Left lung (tissue), 10 donors: ENCODE data around the gene NRAP. TPM values are rescaled to one million over a fixed set of nuclear protein-coding genes. Genes with fewer than 3 reads are reported as not detected.
A peak's percentile ranks its signal among the peaks of the same experiment; 100 is the strongest.

Experiments used
- ATAC-seq: fragments of 200-7000 bp; cut with Tn5 transposase; one replicate; pipeline ENCODE4 v1.9.1; 2020; ENCODE audit warnings: moderate library complexity
- DNase-seq, 4 donors: peaks; one replicate each; pipeline ENCODE4 v3.0.0-alpha.2; 2013 to 2020
- H3K27ac ChIP-seq, 2 donors: fragments of 200-600 bp; sonication (generic) in 1 of 2; one replicate each; pipeline versions ENCODE4 v1.5.0 to v1.8.0; 2020 to 2021
- H3K27me3 ChIP-seq, 2 donors: fragments of 200-600 bp; sonication (generic) in 1 of 2; one replicate each; pipeline versions ENCODE4 v1.5.0 to v1.8.0; 2020 to 2021
- H3K36me3 ChIP-seq, 2 donors: fragments of 200-600 bp; sonication (generic) in 1 of 2; one replicate each; pipeline versions ENCODE4 v1.5.0 to v1.8.0; 2020 to 2021
- H3K4me1 ChIP-seq, 2 donors: fragments of 200-600 bp; one replicate each; pipeline ENCODE4 v1.8.0; 2021
- H3K4me3 ChIP-seq, 2 donors: fragments of 200-600 bp; sonication (generic) in 1 of 2; one replicate each; pipeline versions ENCODE4 v1.5.0 to v1.8.0; 2020 to 2021; ENCODE audit warnings: mild to moderate bottlenecking in 1 of 2
- H3K9me3 ChIP-seq, 2 donors: fragments of 200-600 bp; sonication (generic) in 1 of 2; one replicate each; pipeline versions ENCODE4 v1.5.0 to v1.8.0; 2020 to 2021
- CTCF ChIP-seq, 2 donors: fragments of 200-600 bp; sonication (generic) in 1 of 2; IDR thresholded peaks; one replicate each; pipeline versions ENCODE4 v1.5.0 to v1.8.0; 2021; ENCODE audit warnings: antibody characterized with exemption in 2 of 2
- intact Hi-C, 2 donors: fragments of 100-400 bp; cut with DNase I; formaldehyde crosslinking; loops; one replicate each; pipeline versions ENCODE4 v1.11.2 to v1.14.2; 2022
- polyA plus RNA-seq, 6 donors: library from polyadenylated mRNA; unstranded; fragments of 120-200 nt; gene quantifications; one replicate each; pipeline ENCODE4 v1.2.1, GENCODE V29; 2013; ENCODE audit not compliant: insufficient read length in 6 of 6
- total RNA-seq, 2 donors: library from RNA; stranded (reverse); fragmentation: NEBNext Ultra II Directional; extraction: Animal tissue kit (Norgen Biotek cat#: 25700); gene quantifications; one replicate each; pipeline ENCODE4 v1.2.1, GENCODE V29; 2021
- donor health status: DM: no; HTN: yes; CAD: no.
- donor health status: DM: no; HTN: no; CAD: no.

Gene NRAP
- total and polyA plus RNA-seq, 8 donors, result 0.03 to 0.26 (median 0.07) TPM; not detected in 4

GRCh38 chr10:113540845-113541548 is 122.8 kb downstream of the NRAP start:
- Histone ChIP-seq H3K27ac (no peak overlapping the region), H3K27me3 (no peaks in the 10 kb centered on the region), H3K4me1 (no peaks in the 10 kb centered on the region), H3K4me3 (no peak overlapping the region), H3K36me3 (no peaks in the 10 kb centered on the region), H3K9me3 (no peaks in the 10 kb centered on the region)
- intact Hi-C loops, result no loop called here
- no peak for TF ChIP-seq CTCF (IDR thresholded peaks at IDR 0.05)
- DNase-seq (no peak), ATAC-seq (no peak)

GRCh38 chr10:113539789-113540188 is 124.1 kb downstream of the NRAP start:
- no peak for TF ChIP-seq CTCF (IDR thresholded peaks at IDR 0.05)
- intact Hi-C loops, result no loop called here
- no peaks in the 10 kb centered on the region for H3K27me3 ChIP-seq
- no peak overlapping the region for H3K27ac ChIP-seq
- DNase-seq (no peak), ATAC-seq (peak; percentile 55)
- H3K4me1 ChIP-seq, result no peaks in the 10 kb centered on the region
- H3K9me3 ChIP-seq, result no peaks in the 10 kb centered on the region
- no peak overlapping the region for H3K4me3 ChIP-seq
- H3K36me3 ChIP-seq, result no peaks in the 10 kb centered on the region

Other genes with a start within 250 kb of the NRAP start
- gene HABP2, start 111.0 kb downstream of the NRAP start, total RNA-seq, result 1 to 10 TPM in 1 of 2 donors, under 1 TPM in 1; 0.24 to 1.3 TPM
- 1 to 10 TPM in 1 of 6 donors, under 1 TPM in 5; 0.34 to 1.1 (median 0.63) TPM for gene HABP2, start 111.0 kb downstream of the NRAP start, polyA plus RNA-seq
- gene CASP7, start 15.9 kb upstream of the NRAP start, total RNA-seq, result 10 to 100 TPM; 34.0 to 39.1 TPM
- 10 to 100 TPM; 37.9 to 50.5 (median 47.1) TPM for gene CASP7, start 15.9 kb upstream of the NRAP start, polyA plus RNA-seq
- gene PLEKHS1, start 87.6 kb upstream of the NRAP start, total RNA-seq, result 1 to 10 TPM in 1 of 2 donors, not detected in 1; 4.7 TPM
- gene PLEKHS1, start 87.6 kb upstream of the NRAP start, polyA plus RNA-seq, result under 1 TPM; 0.05 to 0.23 (median 0.11) TPM
- 1 to 10 TPM; 8.1 to 8.5 TPM for gene DCLRE1A, start 190.0 kb upstream of the NRAP start, total RNA-seq
- 10 to 100 TPM; 11.6 to 14.9 (median 12.6) TPM for gene DCLRE1A, start 190.0 kb upstream of the NRAP start, polyA plus RNA-seq
- 10 to 100 TPM; 38.0 to 48.2 TPM for gene NHLRC2, start 190.6 kb upstream of the NRAP start, total RNA-seq
- gene NHLRC2, start 190.6 kb upstream of the NRAP start, polyA plus RNA-seq, result 10 to 100 TPM; 22.0 to 27.1 (median 26.1) TPM